ENCODE measurements around the gene MORF4L1. TPM values are rescaled to one million over a fixed set of nuclear protein-coding genes. Genes with fewer than 3 reads are reported as not detected.

The MORF4L1 gene
- total and polyA plus RNA-seq, 7 experiments from 2014 or later: 246 to 405 (median 320) TPM

DNA sequence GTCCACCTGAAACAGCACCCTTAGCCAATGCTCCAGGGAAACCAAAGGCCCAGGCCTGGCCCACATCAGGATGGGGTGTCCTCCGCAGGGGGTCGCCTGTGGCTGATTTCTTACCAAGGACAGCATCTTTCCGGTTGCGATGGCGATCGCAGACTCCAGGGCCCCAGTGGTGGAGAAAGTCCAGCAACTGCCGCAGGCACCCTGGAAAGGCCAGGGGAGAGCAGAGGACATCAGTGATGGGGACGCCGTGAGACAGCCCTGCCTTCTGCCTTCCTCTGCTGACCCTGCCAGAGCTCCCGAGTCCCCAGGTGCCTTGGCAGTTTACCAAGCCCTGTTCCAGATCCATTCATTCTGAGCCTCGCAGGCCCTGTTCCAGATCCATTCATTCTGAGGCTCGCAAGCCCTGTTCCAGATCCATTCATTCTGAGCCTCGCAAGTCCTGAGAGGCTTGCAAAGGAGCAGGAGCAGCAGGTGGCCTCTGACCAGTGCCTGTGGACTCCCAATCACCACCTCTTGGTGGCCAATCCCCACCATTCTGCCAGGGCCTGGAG lies 59.6 kb downstream of the MORF4L1 start:
- DNase-seq (no peak), ATAC-seq (no peak)
- CTCF ChIA-PET: no interaction called here
- Mint-ChIP-seq H3K4me1 (peaks cover 0 to 23% (median 2%) of the 10 kb centered on the region in 7 donors), H3K36me3 (peaks cover 0 to 15% (median 0%) of the 10 kb centered on the region in 5 donors), H3K9me3 (no peaks in the 10 kb centered on the region), H3K4me3 (no peak overlapping the region), H3K27ac (no peak overlapping the region), H3K27me3 (peaks cover 0 to 4% (median 0%) of the 10 kb centered on the region in 5 donors)
- POLR2A ChIA-PET: no interaction called here
- intact Hi-C loops (cut with micrococcal nuclease): no loop called here
- Histone ChIP-seq H3K27ac (ENCODE audit: low read depth, low read length) (no peak overlapping the region), H3K27me3 (ENCODE audit: control insufficient read depth in 2 of 2, insufficient read depth in 2 of 2, low read length in 2 of 2) (no peaks in the 10 kb centered on the region), H3K36me3 (ENCODE audit: control insufficient read depth in 2 of 3, insufficient read depth in 3 of 3, low read length in 3 of 3) (no peaks in the 10 kb centered on the region), H3K9me3 (ENCODE audit: control insufficient read depth in 2 of 3, low read length in 3 of 3) (no peaks in the 10 kb centered on the region), H3K4me1 (ENCODE audit: control insufficient read depth in 2 of 2, insufficient read depth in 2 of 2, low read length in 2 of 2) (no peaks in the 10 kb centered on the region), H3K4me3 (ENCODE audit: low read length) (no peak overlapping the region)

DNA sequence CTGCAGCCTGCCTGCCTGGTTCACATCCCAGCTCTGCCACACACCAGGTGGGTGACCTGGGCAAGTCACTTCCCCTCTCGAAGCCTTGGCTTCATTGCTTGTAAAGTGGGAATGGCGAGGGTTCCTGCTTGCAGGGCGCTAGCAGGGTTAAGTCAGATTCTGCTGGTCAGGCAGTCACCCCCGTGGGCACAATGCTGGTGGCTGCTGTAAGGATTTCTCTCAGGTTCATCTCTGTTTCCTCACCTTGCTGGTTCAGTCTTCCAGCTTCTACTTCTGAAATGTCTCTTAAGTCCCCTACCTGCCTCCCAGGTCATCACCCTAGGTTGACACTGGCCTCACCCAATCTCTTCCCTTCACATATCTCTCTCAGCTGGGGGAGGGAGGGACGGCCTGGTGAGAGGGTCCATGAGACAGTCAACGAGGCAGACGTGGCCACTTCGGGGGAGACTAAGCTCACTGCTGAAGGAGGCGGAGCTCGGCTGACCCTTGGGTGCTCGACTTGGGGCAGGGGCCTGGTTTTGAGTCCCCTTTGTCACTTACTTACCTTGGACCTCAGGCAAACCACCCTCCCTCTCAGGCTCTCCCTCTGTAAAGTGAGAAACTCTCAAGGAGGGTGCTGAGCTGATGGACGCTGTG lies 60.6 kb downstream of the MORF4L1 start:
- Histone ChIP-seq H3K4me3 (ENCODE audit: low read length) (no peak overlapping the region), H3K27me3 (ENCODE audit: control insufficient read depth in 2 of 2, insufficient read depth in 2 of 2, low read length in 2 of 2) (no peaks in the 10 kb centered on the region), H3K4me1 (ENCODE audit: control insufficient read depth in 2 of 2, insufficient read depth in 2 of 2, low read length in 2 of 2) (no peaks in the 10 kb centered on the region), H3K9me3 (ENCODE audit: control insufficient read depth in 2 of 3, low read length in 3 of 3) (no peaks in the 10 kb centered on the region), H3K27ac (ENCODE audit: low read depth, low read length) (no peak overlapping the region), H3K36me3 (ENCODE audit: control insufficient read depth in 2 of 3, insufficient read depth in 3 of 3, low read length in 3 of 3) (no peaks in the 10 kb centered on the region)
- Mint-ChIP-seq H3K9me3 (peaks cover 0 to under 1% (median 0%) of the 10 kb centered on the region in 11 donors), H3K4me3 (no peak overlapping the region), H3K27ac (peak overlapping the region in 1 of 9 donors; percentile 7), H3K4me1 (peaks cover 0 to 31% (median 7%) of the 10 kb centered on the region in 7 donors), H3K27me3 (peaks cover 0 to 12% (median 2%) of the 10 kb centered on the region in 5 donors), H3K36me3 (peaks cover 0 to 16% (median 0%) of the 10 kb centered on the region in 5 donors)
- intact Hi-C loops (cut with micrococcal nuclease): no loop called here
- ChIA-PET CTCF (no interaction called here), POLR2A (no interaction called here)
- DNase-seq: no peak
- ATAC-seq: no peak

DNA sequence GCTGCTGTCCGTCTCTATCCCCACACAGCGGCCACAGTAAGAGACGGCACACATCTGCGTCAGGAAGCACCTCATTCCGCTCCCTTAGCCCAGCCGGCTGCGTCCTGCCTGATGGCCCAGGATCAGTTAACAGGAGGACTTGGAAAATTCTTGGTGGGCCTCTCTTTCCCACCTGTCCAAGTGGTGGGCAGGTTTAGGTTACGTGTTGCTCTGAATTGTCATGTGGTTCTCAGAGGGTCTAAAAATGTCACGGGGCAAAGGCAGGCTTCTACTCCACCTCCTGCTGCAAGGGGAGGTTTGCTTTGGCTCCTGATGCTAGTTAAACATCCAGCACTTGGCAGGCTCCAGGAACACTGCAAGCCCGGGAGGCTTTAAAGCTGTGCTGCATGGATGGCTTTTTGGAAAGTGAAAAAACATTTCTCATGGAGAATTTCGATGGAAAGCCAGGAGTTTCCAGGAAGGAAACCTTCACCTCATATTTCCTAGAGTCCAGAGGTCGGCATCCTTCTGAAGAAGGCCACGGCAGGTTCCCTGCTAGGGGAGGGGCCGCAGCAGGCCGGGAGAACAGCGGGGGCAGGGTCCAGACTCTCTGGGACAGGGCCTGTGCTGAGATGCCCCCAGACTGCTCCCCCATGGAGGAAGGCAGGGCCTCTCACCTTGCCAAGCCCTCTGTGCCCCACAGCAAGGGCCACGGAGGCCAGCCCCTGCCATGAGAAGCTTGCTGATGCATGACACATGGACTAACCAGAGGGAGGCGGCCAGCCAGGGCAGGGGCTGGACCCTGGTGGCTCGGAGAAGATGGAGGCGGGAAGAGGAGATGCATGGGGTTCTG lies 61.3 kb downstream of the MORF4L1 start:
- Histone ChIP-seq H3K4me3 (ENCODE audit: low read length) (no peak overlapping the region), H3K27me3 (ENCODE audit: control insufficient read depth in 2 of 2, insufficient read depth in 2 of 2, low read length in 2 of 2) (no peaks in the 10 kb centered on the region), H3K36me3 (ENCODE audit: control insufficient read depth in 2 of 3, insufficient read depth in 3 of 3, low read length in 3 of 3) (no peaks in the 10 kb centered on the region), H3K9me3 (ENCODE audit: control insufficient read depth in 2 of 3, low read length in 3 of 3) (no peaks in the 10 kb centered on the region), H3K4me1 (ENCODE audit: control insufficient read depth in 2 of 2, insufficient read depth in 2 of 2, low read length in 2 of 2) (no peaks in the 10 kb centered on the region), H3K27ac (ENCODE audit: low read depth, low read length) (no peak overlapping the region)
- POLR2A ChIA-PET: no interaction called here
- Mint-ChIP-seq H3K9me3 (peaks cover 0 to 4% (median 0%) of the 10 kb centered on the region in 11 donors), H3K4me3 (peak overlapping the region in 1 of 10 donors; percentile 21), H3K27ac (peak overlapping the region in 1 of 9 donors; percentile 47), H3K27me3 (peaks cover 0 to 19% (median 5%) of the 10 kb centered on the region in 5 donors), H3K4me1 (peaks cover 0 to 38% (median 8%) of the 10 kb centered on the region in 7 donors), H3K36me3 (peaks cover 0 to 20% (median 0%) of the 10 kb centered on the region in 5 donors)
- intact Hi-C loops (cut with micrococcal nuclease): no loop called here
- CTCF ChIA-PET: no interaction called here
- ATAC-seq (no peak), DNase-seq (no peak)

DNA sequence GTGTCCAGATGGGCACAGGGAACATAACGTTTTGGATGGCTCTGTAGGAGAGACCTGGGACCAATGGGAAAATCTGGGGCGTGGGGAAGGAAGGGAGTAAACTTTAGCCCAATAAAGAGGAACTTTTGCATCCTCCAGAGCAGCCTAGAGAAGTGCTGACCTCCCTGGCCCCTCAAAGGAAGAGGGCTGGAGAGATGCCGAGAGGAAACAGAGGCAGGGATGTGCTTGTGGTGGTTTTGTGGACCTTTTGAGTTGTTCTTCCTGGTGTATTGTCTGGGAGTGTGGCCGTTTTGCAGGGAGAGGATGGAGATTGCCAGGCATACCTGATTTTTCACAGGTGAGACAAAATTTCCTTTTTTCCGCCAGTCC lies 61.9 kb downstream of the MORF4L1 start:
- CTCF ChIA-PET: no interaction called here
- peaks cover 0 to 23% (median 5%) of the 10 kb centered on the region in 5 donors for H3K27me3 Mint-ChIP-seq
- peaks cover 0 to 23% (median 0%) of the 10 kb centered on the region in 5 donors for H3K36me3 Mint-ChIP-seq
- no peaks in the 10 kb centered on the region for H3K27me3 ChIP-seq (ENCODE audit: control insufficient read depth in 2 of 2, insufficient read depth in 2 of 2, low read length in 2 of 2)
- ATAC-seq: no peak
- H3K36me3 ChIP-seq (ENCODE audit: control insufficient read depth in 2 of 3, insufficient read depth in 3 of 3, low read length in 3 of 3): no peaks in the 10 kb centered on the region
- H3K9me3 Mint-ChIP-seq: peaks cover 0 to 6% (median 0%) of the 10 kb centered on the region in 11 donors
- intact Hi-C loops (cut with micrococcal nuclease): no loop called here
- no peaks in the 10 kb centered on the region for H3K4me1 ChIP-seq (ENCODE audit: control insufficient read depth in 2 of 2, insufficient read depth in 2 of 2, low read length in 2 of 2)
- no peak overlapping the region for H3K27ac ChIP-seq (ENCODE audit: low read depth, low read length)
- no peak for DNase-seq
- peak overlapping the region in 1 of 10 donors; percentile 21 for H3K4me3 Mint-ChIP-seq
- no peak overlapping the region for H3K4me3 ChIP-seq (ENCODE audit: low read length)
- POLR2A ChIA-PET: no interaction called here
- peaks cover 0 to 43% (median 13%) of the 10 kb centered on the region in 7 donors for H3K4me1 Mint-ChIP-seq
- H3K27ac Mint-ChIP-seq: peak overlapping the region in 2 of 9 donors; percentile 42 to 70
- no peaks in the 10 kb centered on the region for H3K9me3 ChIP-seq (ENCODE audit: control insufficient read depth in 2 of 3, low read length in 3 of 3)

DNA sequence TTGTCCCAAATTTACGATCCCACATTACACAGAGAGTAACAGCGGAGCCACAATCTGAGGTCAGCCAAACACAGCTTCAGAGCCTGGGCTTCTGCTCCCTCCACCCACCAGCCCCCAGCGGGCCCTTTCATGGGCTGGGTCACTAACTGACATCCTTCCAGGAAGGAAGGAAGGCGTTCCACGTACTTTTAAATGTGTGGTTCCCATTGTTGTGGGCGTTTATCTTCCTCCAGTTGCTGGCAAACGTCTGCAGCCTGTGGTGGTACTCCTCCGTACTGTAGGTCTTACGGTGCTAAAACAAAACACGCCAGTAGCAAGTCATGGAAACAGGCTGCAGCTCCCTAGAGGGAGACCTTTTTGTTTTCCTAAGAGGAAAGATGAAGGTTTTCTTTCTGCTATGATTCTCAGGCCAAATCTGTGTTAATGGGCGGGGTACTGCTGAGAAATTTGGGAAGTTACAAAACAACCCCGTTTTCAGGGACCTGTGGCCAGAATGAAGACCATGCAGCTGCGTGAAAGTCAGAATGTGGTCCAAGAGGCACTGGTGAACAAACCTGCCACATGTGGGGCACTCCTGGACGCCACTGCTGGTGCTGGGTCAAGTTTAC lies 64.5 kb downstream of the MORF4L1 start:
- intact Hi-C loops (cut with micrococcal nuclease): no loop called here
- Histone ChIP-seq H3K4me1 (ENCODE audit: control insufficient read depth in 2 of 2, insufficient read depth in 2 of 2, low read length in 2 of 2) (no peaks in the 10 kb centered on the region), H3K4me3 (ENCODE audit: low read length) (no peak overlapping the region), H3K27ac (ENCODE audit: low read depth, low read length) (no peak overlapping the region), H3K36me3 (ENCODE audit: control insufficient read depth in 2 of 3, insufficient read depth in 3 of 3, low read length in 3 of 3) (no peaks in the 10 kb centered on the region), H3K27me3 (ENCODE audit: control insufficient read depth in 2 of 2, insufficient read depth in 2 of 2, low read length in 2 of 2) (no peaks in the 10 kb centered on the region), H3K9me3 (ENCODE audit: control insufficient read depth in 2 of 3, low read length in 3 of 3) (no peaks in the 10 kb centered on the region)
- H3K27me3 Mint-ChIP-seq: peaks cover 0 to 23% (median 5%) of the 10 kb centered on the region in 5 donors
- no peak for ATAC-seq
- peak in 1 of 9 donors; percentile 42 for DNase-seq
- CTCF ChIA-PET: no interaction called here
- H3K4me3 Mint-ChIP-seq: peak overlapping the region in 3 of 10 donors; percentile 3 to 75 (median 12)
- H3K4me1 Mint-ChIP-seq: peaks cover 0 to 44% (median 13%) of the 10 kb centered on the region in 7 donors
- H3K9me3 Mint-ChIP-seq: peaks cover 0 to 6% (median 0%) of the 10 kb centered on the region in 11 donors
- POLR2A ChIA-PET: no interaction called here
- peak overlapping the region in 1 of 9 donors; percentile 76 for H3K27ac Mint-ChIP-seq
- H3K36me3 Mint-ChIP-seq: peaks cover 0 to 23% (median 0%) of the 10 kb centered on the region in 5 donors

DNA sequence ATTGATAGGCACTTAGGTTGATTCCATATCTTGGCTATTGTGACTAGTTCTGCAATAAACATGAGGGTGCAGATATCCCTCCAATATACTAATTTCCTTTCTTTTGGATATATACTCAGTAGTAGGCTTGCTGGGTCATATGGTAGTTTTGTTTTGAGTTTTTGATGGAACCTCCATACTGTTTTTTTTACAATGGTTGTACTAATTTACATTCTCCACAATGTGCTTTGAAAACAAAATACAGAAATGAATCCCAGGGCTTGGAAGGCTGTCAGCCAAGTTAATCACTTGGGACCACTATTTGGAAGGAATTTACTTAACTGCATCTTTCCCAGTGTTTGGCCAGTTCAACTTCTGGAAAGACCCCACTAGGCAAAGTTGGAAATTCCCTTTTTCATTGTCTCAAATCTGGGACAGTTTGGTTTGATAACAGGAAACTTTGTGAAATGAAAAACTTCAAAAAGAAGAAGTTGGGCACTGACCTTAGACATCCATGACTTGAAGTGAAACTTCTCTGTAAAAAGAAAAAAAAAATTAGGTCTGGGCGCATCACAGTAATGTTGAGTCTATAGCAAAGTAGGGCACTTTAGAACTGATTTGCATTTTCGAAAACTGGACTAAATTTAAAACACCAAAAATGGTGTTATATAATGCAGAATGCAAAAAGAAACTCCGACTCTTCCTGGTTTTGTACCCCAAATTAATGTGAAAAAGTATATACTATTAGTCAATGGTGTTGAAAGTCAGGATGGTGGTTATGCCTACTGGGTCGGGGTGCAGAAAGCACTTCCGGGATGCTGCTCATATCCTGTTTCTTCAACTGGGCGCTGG lies 66.2 kb downstream of the MORF4L1 start:
- no peak for DNase-seq
- Mint-ChIP-seq H3K27ac (peak overlapping the region in 2 of 9 donors; percentile 28 to 44), H3K36me3 (peaks cover 0 to 25% (median 0%) of the 10 kb centered on the region in 5 donors), H3K9me3 (peaks cover 0 to 6% (median 0%) of the 10 kb centered on the region in 11 donors), H3K4me3 (peak overlapping the region in 2 of 10 donors; percentile 9 to 77), H3K4me1 (peaks cover 0 to 44% (median 11%) of the 10 kb centered on the region in 7 donors), H3K27me3 (peaks cover 4 to 28% (median 9%) of the 10 kb centered on the region in 5 donors)
- ChIA-PET CTCF (no interaction called here), POLR2A (no interaction called here)
- H3K4me3 ChIP-seq (ENCODE audit: low read length): no peak overlapping the region
- H3K27ac ChIP-seq (ENCODE audit: low read depth, low read length): no peak overlapping the region
- intact Hi-C loops (cut with micrococcal nuclease): no loop called here
- no peaks in the 10 kb centered on the region for H3K36me3 ChIP-seq (ENCODE audit: control insufficient read depth in 2 of 3, insufficient read depth in 3 of 3, low read length in 3 of 3)
- peak; percentile 81 for ATAC-seq
- no peaks in the 10 kb centered on the region for H3K27me3 ChIP-seq (ENCODE audit: control insufficient read depth in 2 of 2, insufficient read depth in 2 of 2, low read length in 2 of 2)
- no peaks in the 10 kb centered on the region for H3K4me1 ChIP-seq (ENCODE audit: control insufficient read depth in 2 of 2, insufficient read depth in 2 of 2, low read length in 2 of 2)
- H3K9me3 ChIP-seq (ENCODE audit: control insufficient read depth in 2 of 3, low read length in 3 of 3): no peaks in the 10 kb centered on the region

Measured in naive thymus-derived CD4-positive, alpha-beta T cell (primary cell).